SK-N-DZ (cell line): ENCODE data around the gene MAGIX.
"Not testable (repeated sequence)": the region's sequence is repeated elsewhere in the genome, so short reads cannot be mapped to it uniquely, and the experiment has no call there.

Experiments
- DNase-seq: peaks from one replicate; pipeline ENCODE4 v3.0.0-alpha.2; 2015; ENCODE audit warnings: low spot score

Gene MAGIX

DNA sequence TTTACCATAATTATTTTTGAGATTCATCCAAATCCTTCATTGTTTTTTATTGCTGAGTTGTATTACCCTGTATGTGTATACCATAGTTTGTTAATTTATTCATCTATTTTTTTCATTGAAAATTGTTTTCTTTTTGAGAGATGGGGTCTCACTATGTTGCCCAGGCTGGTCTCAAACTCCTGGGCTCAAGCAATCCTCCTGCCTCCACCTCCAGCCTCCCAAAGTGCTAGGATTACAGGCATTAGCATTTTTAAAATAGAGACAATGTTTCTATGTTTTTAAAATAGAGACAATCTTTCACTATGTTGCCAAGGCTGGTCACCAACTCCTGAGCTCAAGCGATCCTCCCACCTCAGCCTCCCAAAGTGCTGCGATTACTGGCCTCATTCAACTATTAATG, 1.6 kb upstream of the MAGIX start:
- DNase-seq = no peak

DNA sequence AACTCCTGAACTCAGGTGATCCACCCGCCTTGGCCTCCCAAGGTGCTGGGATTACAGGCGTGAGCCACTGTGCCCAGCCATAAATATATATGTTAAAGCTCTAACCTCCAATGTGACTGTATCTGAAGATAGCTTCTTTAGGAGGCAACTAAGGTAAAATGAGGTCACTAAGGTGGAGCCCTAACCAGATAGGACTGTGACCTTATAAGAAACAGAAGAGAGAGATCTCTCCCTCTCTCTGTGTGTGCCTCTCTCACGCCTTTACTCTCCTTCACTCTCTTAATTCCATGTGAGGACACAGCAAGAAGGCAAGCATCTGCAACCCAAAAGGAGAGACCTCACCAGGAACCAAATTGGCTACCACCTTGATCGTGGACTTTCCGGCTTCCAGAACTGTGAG, 926 bp upstream of the MAGIX start:
- DNase-seq = no peak

DNA sequence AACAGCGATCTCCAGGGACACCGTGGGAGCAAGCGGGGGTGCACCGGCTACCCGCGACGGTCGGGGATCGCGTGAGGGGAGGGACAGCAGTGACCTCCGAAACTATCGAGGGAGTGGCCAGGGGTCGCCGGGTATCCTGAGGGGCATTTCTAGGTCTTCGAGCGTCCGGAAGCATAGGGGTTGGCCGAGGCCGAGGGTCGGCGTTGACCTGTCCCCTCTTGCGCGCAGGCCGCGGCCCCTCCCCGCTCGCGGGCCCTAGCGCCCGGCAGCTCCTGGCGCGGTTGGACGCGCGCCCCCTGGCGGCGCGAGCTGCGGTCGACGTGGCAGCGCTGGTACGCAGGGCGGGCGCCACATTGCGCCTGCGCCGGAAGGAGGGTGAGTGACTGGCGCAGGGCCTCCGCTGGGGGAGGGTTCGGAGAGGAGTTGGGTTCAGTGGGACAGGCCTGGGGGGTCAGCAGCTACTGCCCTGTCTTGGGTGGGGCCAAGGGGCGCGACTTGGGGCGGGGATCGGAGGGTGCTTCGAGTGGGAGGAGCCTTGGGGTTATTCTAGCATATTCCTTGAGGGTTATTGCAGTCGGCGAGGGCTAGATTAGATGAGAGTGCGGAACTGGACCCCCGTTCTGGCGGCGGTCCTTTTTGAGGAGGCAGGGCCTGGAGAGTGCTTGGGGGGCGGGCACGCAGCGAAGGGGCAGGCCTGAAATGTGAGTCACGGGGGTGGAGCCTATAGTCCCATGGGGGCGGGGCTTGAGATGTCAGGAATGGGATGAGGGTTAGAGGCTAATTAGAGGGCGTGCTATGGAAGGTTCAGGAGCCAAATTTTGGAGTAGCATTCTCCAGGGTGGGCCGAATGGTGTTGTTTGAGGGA, 1.2 kb downstream of the MAGIX start:
- peak; percentile 78 for DNase-seq

DNA sequence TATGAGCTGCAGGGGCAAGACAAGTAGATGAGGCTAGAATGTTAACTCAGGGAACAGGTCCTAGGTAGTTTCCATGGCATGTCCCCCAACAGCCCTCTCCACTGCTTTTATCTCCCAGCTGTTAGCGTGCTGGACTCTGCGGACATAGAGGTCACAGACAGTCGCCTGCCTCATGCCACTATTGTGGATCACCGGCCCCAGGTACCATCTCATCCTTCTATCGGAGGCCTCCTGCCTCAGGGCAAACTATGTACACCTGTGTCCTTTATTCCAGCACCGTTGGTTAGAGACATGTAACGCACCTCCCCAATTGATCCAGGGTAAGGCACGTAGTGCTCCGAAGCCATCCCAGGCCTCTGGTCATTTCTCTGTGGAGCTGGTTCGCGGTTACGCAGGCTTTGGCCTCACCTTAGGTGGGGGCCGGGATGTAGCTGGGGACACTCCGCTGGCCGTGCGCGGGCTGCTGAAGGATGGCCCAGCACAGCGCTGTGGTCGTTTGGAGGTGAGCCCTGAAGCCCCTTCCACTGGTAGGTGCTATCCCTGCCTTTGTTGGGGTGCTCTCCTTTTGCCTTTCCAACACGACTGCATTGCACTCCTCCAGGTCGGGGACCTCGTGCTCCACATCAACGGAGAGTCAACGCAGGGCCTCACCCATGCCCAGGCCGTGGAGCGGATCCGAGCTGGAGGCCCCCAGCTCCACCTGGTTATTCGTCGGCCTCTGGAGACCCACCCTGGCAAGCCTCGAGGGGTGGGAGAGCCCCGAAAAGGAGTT, 2.2 kb downstream of the MAGIX start:
- no peak for DNase-seq

DNA sequence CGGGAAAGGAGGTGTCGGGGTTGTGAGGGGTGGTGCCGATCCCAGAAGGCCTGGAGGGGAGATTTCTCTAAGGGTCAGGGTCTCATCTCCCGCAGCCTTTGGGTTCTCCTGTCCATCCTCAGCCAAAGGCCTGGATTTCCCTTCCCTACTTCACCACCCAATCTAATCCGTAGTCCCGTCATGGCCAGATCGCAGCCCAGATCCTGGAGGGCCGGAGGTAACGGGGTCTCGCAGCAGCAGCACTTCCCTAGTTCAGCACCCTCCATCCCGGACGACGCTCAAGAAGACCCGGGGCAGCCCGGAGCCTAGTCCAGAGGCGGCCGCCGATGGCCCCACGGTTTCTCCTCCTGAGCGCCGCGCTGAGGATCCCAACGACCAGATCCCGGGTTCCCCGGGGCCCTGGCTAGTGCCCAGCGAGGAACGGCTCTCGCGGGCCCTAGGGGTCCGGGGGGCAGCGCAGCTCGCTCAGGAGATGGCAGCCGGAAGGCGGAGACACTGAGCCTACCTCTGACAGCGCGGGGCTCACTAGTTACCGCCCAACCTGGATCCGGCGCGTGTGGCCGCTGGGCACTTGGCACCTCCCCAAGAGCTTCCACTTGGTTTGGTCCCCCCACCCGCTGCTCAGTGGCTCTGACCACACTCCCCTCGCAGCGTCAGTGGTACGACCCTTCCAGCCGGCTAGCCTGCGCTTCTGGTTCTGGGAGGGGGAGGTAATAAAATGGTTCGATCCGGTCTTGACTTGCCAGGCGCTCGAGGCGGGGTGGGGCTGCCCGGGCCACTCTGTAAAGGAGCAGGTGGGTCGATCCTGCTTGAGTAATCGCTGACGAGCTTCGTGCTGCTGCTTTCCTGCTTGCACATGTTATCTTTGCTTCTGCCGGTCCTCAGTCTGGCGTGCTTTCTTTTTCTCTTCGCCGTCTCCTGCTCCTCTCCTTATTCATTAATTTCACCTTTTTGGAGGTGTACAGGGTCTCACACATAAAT, 3.6 kb downstream of the MAGIX start:
- DNase-seq = no peak

DNA sequence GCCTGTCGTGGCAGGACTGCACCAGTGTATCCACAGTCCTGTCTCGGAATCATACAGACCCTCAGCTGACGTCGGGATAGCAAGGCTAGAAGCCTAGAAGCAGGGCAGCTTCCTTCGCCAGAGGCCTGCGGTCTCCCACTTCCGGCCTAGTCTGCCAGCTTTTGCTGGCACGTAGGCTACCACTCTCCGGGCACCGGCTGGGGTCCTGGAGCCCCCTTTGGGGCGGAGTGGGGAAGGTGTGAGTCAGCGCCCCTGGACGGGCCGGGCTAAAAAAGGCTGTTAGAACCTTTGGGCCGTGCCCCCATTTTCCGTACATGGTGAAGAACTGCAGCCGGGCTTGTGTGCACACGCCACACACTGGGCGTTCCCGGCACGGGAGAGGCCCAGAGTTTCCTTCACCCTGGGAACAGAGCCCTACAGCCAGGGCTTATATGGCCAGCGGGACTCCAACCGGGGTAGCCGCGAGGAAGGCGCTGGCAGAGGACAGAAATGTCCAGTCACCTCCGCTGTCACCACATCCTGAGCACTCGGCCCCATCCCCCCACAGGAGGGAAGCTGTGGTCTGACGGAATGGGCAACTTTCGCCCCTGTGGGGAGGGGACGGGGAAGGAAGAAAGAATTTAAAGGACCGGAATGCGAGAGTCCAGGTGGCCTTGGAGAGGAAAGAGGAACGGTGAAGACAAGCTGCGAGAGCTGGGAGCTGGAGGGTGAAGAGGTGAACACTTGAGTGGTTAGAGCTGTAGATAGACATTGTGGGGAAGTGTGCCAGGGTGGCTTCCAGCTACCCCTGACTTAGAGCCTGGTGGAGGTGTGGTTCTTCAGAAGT, 4.6 kb downstream of the MAGIX start:
- DNase-seq = no peak

DNA sequence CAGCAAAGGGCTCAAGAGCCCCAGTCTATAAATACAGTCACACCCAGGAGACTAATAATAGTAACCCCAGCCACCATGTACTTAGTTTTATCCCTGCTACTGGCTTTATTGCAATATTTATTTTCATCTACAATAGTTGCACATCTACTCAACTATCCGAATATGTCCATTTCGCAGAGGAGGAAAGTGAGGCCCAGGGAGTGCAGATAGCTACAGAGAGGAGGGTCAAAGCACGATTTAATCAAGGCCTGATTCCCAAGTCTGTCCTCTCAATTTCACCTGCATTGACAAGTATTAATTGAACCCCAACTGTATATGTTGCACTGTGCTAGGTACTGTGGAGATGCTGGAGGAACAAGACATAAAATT, 5.2 kb downstream of the MAGIX start:
- DNase-seq = no peak

DNA sequence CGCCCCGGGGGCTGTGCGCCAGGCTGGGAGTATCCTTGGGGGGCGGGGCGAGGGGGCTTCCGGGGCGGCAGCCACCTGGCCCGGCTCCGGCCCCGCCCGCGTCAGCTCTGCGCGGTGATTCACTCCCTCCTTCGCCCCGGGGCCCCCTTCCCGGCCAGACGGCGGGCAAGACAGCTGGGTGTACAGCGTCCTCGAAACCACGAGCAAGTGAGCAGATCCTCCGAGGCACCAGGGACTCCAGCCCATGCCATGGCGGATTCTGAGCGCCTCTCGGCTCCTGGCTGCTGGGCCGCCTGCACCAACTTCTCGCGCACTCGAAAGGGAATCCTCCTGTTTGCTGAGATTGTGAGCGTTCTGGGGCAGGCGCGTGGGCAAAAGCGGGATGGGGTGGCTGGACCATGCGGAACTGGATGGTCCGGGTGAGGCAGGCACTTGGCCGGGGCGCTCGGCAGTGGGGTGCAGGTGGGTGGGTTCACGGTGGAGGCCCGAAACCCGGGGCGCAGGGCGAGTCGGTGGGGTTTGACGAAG, 9.3 kb downstream of the MAGIX start, which contains the start of gene PLP2:
TSS of gene PLP2 (plus strand) at position 147 of the 528 bp plus-strand sequence. CDS start at position 250, 103 bp downstream.
- DNase-seq = no peak

DNA sequence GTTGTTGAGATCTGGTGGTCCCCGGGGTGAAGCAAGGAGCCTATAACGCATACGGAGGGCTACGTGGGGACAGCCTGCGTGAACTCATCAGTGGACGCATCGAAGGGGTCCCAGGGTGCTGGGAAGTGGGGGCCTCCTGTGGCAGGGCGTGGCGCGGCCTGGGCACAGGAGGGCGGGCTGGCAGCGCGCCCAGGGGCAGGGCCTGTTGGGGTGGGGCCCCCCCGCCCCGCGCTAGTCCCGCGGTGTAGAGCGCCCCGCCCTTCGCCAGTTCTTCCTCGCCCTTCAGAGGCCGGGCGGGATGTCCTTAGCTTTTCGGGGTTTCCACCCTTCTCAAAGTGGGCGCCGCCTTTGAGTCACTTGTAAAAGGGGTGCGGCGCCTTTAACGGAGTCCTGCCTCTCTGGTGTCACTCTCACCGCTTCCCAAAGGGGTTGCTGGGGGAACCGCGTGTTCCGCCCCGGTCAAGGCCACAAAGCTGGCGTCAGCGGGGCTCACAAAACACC, 9.8 kb downstream of the MAGIX start:
- DNase-seq = no peak

DNA sequence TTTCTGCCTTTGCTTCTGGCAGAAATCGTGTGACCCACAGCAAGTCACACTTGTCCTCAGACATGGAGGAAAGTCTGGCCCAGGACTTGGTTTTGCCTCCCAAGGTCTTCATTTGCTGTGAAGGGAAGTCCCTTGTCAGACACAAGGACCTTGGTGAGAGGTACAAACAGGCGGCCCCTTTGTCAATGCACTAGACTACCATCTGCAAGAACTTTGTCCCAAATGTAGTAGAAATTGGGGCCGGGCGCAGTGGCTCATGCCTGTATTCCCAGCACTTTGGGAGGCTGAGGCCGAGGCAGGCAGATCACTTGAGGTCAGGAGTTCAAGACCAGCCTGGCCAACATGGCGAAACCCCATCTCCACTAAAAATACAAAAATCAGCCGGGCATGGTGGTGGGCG, 11.0 kb downstream of the MAGIX start:
- DNase-seq = not testable (repeated sequence)

DNA sequence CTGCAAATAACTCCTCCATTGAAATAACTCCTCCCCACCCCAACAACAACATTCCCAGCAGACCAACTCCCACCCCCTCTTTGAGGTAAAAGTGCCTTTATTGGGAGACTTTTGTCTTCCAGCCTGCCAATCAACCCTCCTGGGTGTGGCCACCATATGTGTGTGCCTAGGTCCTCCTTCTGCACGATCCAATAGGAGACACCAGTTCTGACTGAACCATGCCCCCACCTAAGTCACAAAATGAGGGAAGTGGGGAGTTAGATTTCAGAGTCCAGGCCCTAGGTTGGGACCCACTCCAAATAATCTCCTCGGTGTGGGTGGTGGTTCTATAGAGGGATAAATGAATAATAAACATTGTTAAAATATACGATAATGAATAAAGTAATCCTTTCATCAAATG, 12.2 kb downstream of the MAGIX start:
- no peak for DNase-seq

DNA sequence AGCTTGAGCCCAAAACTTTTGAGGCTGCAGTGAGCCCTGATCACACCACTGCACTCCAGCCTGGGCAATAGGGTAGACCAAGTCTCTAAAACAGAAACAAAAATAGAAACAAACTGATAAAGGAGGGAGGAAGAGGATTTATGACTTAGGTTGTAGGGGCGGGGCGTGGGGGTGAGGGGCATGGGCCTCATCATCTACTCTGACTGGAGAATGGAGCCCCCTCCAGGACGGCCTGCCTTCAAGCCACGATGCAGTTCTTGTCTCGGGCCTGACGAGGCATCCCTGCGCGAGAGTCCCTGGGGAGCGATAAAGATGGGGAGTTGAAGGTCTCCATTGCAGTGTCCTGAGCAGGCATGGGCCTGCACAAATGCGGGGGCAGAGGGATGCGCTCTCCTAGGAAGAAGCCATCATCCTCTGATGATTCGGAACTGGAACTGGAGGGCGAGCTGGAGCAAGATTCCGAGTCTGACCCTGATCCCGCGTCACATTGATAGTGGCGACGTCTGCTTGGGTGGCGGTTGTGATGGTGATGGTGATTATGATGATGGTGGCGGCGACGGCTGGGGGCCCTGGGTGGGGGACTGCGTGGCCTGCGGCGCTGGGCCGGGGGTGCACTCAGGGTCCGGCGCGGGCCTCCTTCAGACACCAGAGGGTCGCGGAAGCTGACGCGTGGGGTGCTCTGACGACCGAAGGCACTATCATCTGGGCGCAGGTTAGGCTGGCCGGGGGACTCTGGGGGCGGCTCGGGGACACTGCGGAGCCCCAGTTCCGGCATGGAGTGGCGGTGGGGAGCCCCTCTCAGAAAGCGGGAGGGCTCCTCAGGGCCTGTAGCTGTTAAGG, 13.1 kb downstream of the MAGIX start:
- DNase-seq = no peak

DNA sequence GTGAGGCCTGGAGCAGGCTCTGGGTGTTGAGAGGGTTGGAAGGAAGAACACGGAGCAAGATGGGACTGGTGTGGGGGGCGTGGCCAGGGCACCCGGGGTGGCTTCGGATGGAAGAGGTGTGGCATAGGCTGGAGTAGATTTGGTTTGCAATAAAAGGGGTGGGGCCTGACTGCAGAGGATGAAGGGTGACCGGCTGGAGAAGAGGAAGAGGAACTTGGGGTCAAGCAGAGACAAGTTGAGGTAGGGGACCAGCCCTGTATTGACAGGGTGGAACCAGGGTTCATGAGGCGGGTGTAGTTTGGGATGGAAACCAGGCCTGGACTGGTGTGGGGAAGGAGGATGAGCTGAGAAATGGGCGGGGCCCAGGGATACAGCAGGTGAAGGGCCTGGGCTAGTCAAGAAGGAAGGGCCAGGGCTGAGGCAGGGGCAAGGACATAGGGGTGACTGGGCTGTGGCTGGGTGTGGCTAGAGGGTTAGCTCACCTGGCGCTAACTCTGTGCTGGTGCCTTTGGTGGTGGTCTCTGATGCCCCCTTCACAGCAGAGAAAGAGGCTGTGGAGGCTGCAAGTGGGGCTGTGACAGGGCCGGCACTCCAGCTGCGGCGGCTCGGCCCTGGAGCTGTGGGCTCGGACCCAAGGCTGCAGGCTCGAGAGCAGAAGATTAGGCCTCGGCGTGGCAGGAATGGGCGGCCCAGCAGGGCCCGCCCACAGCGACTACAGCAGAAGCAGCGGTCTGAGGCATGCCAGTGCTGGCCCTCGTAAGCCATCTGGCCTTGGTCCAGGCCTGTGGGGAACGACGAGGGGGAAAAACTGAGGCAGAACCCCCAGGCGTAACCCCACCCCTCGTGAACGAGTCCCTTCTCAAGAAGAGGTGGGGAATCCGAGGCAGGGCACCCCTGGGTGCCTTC, 14.1 kb downstream of the MAGIX start:
- no peak for DNase-seq

DNA sequence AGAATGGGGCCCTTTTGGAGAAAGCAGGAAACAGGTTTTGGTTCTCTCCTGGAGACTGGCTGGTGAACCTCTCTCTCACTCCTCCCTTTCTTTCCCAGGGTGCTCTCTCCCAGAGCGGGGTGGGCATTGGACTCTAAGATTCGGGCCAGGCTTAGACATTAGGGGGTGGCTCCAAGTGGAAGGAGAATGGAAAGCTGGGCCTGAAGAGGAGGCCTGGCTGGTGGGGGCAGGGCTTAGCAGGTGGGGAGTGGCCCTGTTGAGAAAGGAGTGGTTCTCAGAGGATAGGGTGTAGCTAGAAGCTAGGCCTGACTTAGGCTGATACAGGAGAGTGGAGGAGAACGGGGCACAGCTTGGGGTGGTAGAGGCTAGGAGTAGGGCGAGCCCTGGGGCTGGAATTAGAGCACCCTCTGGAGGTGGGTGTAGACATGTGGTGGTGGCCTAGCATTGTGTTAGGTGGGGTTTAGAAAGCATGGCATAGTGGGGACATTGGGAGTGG, 14.8 kb downstream of the MAGIX start:
- no peak for DNase-seq

DNA sequence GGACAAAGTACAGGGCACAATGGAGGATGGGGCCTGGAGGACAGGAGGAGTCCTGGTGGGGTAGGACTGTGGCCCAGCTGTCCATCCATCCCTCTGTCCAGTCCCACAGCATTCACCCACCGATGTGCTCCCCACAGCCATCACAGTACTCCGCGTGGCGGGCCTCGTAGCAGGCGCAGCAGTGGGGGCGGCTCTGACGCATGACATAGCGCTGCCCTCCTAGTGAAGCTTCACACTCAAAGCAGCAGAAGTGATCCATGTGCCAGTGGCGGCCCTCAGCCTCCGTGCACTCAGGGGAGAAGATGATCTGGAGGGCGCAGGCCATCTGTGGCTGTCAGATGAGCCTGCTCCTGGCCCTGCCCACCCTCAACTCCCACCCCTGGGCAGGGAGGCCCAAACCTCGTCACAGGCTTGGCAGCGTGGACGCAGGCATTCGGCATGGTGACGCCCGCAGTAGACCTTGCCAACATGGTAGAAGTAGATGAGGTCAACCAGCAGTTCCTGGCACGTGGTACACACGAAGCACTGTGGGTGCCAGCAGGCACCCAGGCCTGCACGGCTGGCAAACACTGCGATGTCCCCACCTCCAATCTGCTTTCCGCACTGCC, 15.4 kb downstream of the MAGIX start:
- no peak for DNase-seq

DNA sequence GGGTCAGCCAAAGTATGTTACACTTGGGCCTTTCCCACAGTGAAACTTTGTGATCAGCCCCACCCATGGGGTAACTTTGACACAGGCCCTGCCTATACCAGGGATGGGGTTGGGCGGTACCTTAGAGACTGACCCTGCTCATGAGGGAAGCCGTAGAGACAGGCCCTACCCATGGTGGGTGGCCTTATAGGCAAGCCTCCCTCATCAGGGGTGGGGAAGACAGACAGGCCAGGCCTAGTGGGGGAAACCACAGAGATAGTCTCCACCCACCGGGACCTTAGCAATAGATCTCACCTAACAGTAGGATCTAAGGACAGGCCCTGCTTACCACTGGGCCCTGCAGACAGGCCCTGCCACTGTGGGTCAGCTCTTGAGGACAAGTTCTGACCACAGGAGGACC, 16.0 kb downstream of the MAGIX start:
- DNase-seq = no peak

DNA sequence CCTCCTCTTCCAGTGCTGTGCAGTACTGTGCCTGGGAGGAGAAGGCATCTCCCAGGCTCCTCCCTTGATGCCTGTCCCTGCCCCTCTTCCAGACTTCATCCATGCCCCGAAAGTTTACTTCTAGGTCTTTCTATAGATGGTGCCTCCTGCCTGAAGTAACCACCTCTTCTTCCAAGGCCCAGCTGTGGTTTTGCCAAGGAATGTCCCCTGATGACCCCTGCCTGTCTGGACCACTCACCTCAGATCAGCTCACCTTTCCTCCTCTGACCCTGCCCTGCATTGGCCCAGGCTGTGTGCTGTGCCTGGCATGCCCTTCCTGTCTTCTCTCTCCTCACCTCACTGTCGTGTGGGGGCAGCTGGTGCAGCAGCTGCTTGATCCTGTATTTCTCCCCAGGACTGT, 16.8 kb downstream of the MAGIX start:
- no peak for DNase-seq
